NCI-H748 (cell line): ENCODE data around the gene FIGN.
A peak's percentile ranks its signal among the peaks of the same experiment; 100 is the strongest.

Experiments
- DNase-seq: peaks from one replicate; lab custom pipeline; 2025; ENCODE audit not compliant: unreplicated experiment; lab: John Stamatoyannopoulos, UW

Gene FIGN

GRCh38 chr2:163667064-163667887 lies 68.5 kb downstream of the FIGN start:
- DNase-seq = no peak

GRCh38 chr2:163665817-163666216 lies 70.0 kb downstream of the FIGN start:
- DNase-seq = peak; percentile 20

- no peak for DNase-seq
Measured at GRCh38 chr2:163665051-163665450, 70.8 kb downstream of the FIGN start.

GRCh38 chr2:163664610-163665009 lies 71.2 kb downstream of the FIGN start:
- DNase-seq = no peak

- no peak for DNase-seq
Measured at GRCh38 chr2:163662141-163662780, 73.5 kb downstream of the FIGN start.

GRCh38 chr2:163659224-163659623 lies 76.6 kb downstream of the FIGN start:
- DNase-seq = no peak

- peak; percentile 81 for DNase-seq
Measured at GRCh38 chr2:163658556-163658955, 77.3 kb downstream of the FIGN start.

- no peak for DNase-seq
Measured at GRCh38 chr2:163657281-163657656, 78.5 kb downstream of the FIGN start.

- no peak for DNase-seq
Measured at GRCh38 chr2:163656622-163657280, 79.1 kb downstream of the FIGN start.

GRCh38 chr2:163655667-163656066 lies 80.1 kb downstream of the FIGN start:
- DNase-seq = no peak

- DNase-seq = peak; percentile 53
Measured at GRCh38 chr2:163652751-163653150, 83.1 kb downstream of the FIGN start.

- no peak for DNase-seq
Measured at GRCh38 chr2:163649080-163649479, 86.7 kb downstream of the FIGN start.

- DNase-seq = peak; percentile 74
Measured at GRCh38 chr2:163647300-163647699, 88.5 kb downstream of the FIGN start.

- peak; percentile 98 for DNase-seq
Measured at GRCh38 chr2:163646687-163647086, 89.1 kb downstream of the FIGN start.

- DNase-seq = no peak
Measured at GRCh38 chr2:163644238-163644637, 91.6 kb downstream of the FIGN start.

GRCh38 chr2:163641986-163642385 lies 93.8 kb downstream of the FIGN start:
- DNase-seq = no peak

- DNase-seq = peak; percentile 15
Measured at GRCh38 chr2:163640542-163641193, 95.1 kb downstream of the FIGN start.

GRCh38 chr2:163637871-163638270 lies 97.9 kb downstream of the FIGN start:
- no peak for DNase-seq

GRCh38 chr2:163633291-163633690 lies 102.5 kb downstream of the FIGN start:
- DNase-seq = no peak

- no peak for DNase-seq
Measured at GRCh38 chr2:163630836-163631235, 105.0 kb downstream of the FIGN start.

GRCh38 chr2:163626639-163627109 lies 109.1 kb downstream of the FIGN start:
- DNase-seq = no peak
